ENCODE data around the gene AFAP1L2.

Gene AFAP1L2

GRCh38 chr10:114260366-114260765, 143.9 kb downstream of the AFAP1L2 start:
- Histone ChIP-seq H3K4me2 (ENCODE audit: low read length) (no peak overlapping the region), H3K36me3 (ENCODE audit: control insufficient read depth, low read length) (no peaks in the 10 kb centered on the region), H3K4me3 (ENCODE audit: low read length) (no peak overlapping the region), H3K27me3 (ENCODE audit: control insufficient read depth, low read length) (no peaks in the 10 kb centered on the region), H3K4me1 (ENCODE audit: control insufficient read depth, low read length) (no peaks in the 10 kb centered on the region), H3F3A (ENCODE audit: control insufficient read depth, insufficient read depth) (no peaks in the 10 kb centered on the region), H4K20me1 (ENCODE audit: control insufficient read depth, insufficient read depth, low read depth, low read length) (no peaks in the 10 kb centered on the region), H3K79me2 (ENCODE audit: control insufficient read depth, low read length) (no peaks in the 10 kb centered on the region), H3K27ac (ENCODE audit: low read depth, low read length) (no peak overlapping the region), H3K9me3 (ENCODE audit: control insufficient read depth, insufficient read depth, low read length) (no peaks in the 10 kb centered on the region), H3K9me2 (replicated peaks; ENCODE audit: control insufficient read depth, low read length) (no peaks in the 10 kb centered on the region)
- TF ChIP-seq EZH2phosphoT487 (IDR thresholded peaks at IDR 0.05; ENCODE audit: borderline replicate concordance, low read length), result no peak
- TF ChIP-seq CTCF (IDR thresholded peaks at IDR 0.05; ENCODE audit: low read depth, low read length, poor library complexity, severe bottlenecking), result no peak

- H3K4me3 ChIP-seq (ENCODE audit: low read length), result no peak overlapping the region
- no peak overlapping the region for H3K4me2 ChIP-seq (ENCODE audit: low read length)
- no peaks in the 10 kb centered on the region for H3K36me3 ChIP-seq (ENCODE audit: control insufficient read depth, low read length)
- H3K27ac ChIP-seq (ENCODE audit: low read depth, low read length), result no peak overlapping the region
- no peaks in the 10 kb centered on the region for H3F3A ChIP-seq (ENCODE audit: control insufficient read depth, insufficient read depth)
- no peaks in the 10 kb centered on the region for H3K9me3 ChIP-seq (ENCODE audit: control insufficient read depth, insufficient read depth, low read length)
- no peaks in the 10 kb centered on the region for H3K27me3 ChIP-seq (ENCODE audit: control insufficient read depth, low read length)
- H4K20me1 ChIP-seq (ENCODE audit: control insufficient read depth, insufficient read depth, low read depth, low read length), result no peaks in the 10 kb centered on the region
- no peak for TF ChIP-seq EZH2phosphoT487 (IDR thresholded peaks at IDR 0.05; ENCODE audit: borderline replicate concordance, low read length)
- no peak for TF ChIP-seq CTCF (IDR thresholded peaks at IDR 0.05; ENCODE audit: low read depth, low read length, poor library complexity, severe bottlenecking)
- H3K79me2 ChIP-seq (ENCODE audit: control insufficient read depth, low read length), result no peaks in the 10 kb centered on the region
- no peaks in the 10 kb centered on the region for H3K9me2 ChIP-seq (replicated peaks; ENCODE audit: control insufficient read depth, low read length)
- H3K4me1 ChIP-seq (ENCODE audit: control insufficient read depth, low read length), result no peaks in the 10 kb centered on the region
These were observed 144.5 kb downstream of the AFAP1L2 start for GRCh38 chr10:114259824-114260223.

GRCh38 chr10:114258274-114258840, 145.9 kb downstream of the AFAP1L2 start:
- no peaks in the 10 kb centered on the region for H3K9me2 ChIP-seq (replicated peaks; ENCODE audit: control insufficient read depth, low read length)

More at GRCh38 chr10:114258274-114258840, 145.9 kb downstream of the AFAP1L2 start:
- no peaks in the 10 kb centered on the region for H3K9me3 ChIP-seq (ENCODE audit: control insufficient read depth, insufficient read depth, low read length)
- H3K27me3 ChIP-seq (ENCODE audit: control insufficient read depth, low read length), result no peaks in the 10 kb centered on the region
- H3K4me2 ChIP-seq (ENCODE audit: low read length), result no peak overlapping the region
- no peaks in the 10 kb centered on the region for H3F3A ChIP-seq (ENCODE audit: control insufficient read depth, insufficient read depth)
- no peak overlapping the region for H3K4me3 ChIP-seq (ENCODE audit: low read length)
- H4K20me1 ChIP-seq (ENCODE audit: control insufficient read depth, insufficient read depth, low read depth, low read length), result no peaks in the 10 kb centered on the region
- H3K4me1 ChIP-seq (ENCODE audit: control insufficient read depth, low read length), result no peaks in the 10 kb centered on the region
- TF ChIP-seq CTCF (IDR thresholded peaks at IDR 0.05; ENCODE audit: low read depth, low read length, poor library complexity, severe bottlenecking) (no peak), EZH2phosphoT487 (IDR thresholded peaks at IDR 0.05; ENCODE audit: borderline replicate concordance, low read length) (no peak)
- H3K36me3 ChIP-seq (ENCODE audit: control insufficient read depth, low read length), result no peaks in the 10 kb centered on the region
- no peak overlapping the region for H3K27ac ChIP-seq (ENCODE audit: low read depth, low read length)
- no peaks in the 10 kb centered on the region for H3K79me2 ChIP-seq (ENCODE audit: control insufficient read depth, low read length)
